GM19025 (cell line): ENCODE results near the gene DNAJC4.

Source experiments
- ATAC-seq: cut with Tn5 transposase; IDR thresholded peaks from one replicate; pipeline ENCODE4 v1.9.1; 2021; ENCODE audit warnings: mild to moderate bottlenecking, low read depth, moderate library complexity; ENCODE audit not compliant: unreplicated experiment

Gene DNAJC4

GRCh38 chr11:64255135-64256128 is 25.1 kb downstream of the DNAJC4 start:
- ATAC-seq = no peak

- no peak for ATAC-seq
These were observed 26.0 kb downstream of the DNAJC4 start for GRCh38 chr11:64256300-64256699.

GRCh38 chr11:64258356-64258755 is 28.0 kb downstream of the DNAJC4 start:
- ATAC-seq = no peak

GRCh38 chr11:64258946-64259532 is 28.7 kb downstream of the DNAJC4 start:
- ATAC-seq = no peak

GRCh38 chr11:64259533-64260067 is 29.3 kb downstream of the DNAJC4 start:
- no peak for ATAC-seq

- ATAC-seq = no peak
These were observed 29.9 kb downstream of the DNAJC4 start for GRCh38 chr11:64260147-64260708.

GRCh38 chr11:64261556-64262080 is 31.3 kb downstream of the DNAJC4 start:
- no peak for ATAC-seq

- no peak for ATAC-seq
These were observed 32.1 kb downstream of the DNAJC4 start for GRCh38 chr11:64262271-64263002.

GRCh38 chr11:64263021-64263946 is 32.9 kb downstream of the DNAJC4 start:
- no peak for ATAC-seq

GRCh38 chr11:64263947-64264317 is 33.6 kb downstream of the DNAJC4 start:
- no peak for ATAC-seq

- ATAC-seq = no peak
These were observed 34.1 kb downstream of the DNAJC4 start for GRCh38 chr11:64264371-64264852.

- no peak for ATAC-seq
These were observed 35.1 kb downstream of the DNAJC4 start for GRCh38 chr11:64265176-64266160.

GRCh38 chr11:64266339-64266738 is 36.0 kb downstream of the DNAJC4 start:
- no peak for ATAC-seq

- no peak for ATAC-seq
These were observed 37.0 kb downstream of the DNAJC4 start for GRCh38 chr11:64267207-64267945.

- no peak for ATAC-seq
These were observed 37.9 kb downstream of the DNAJC4 start for GRCh38 chr11:64268025-64268892.

- ATAC-seq = peak; percentile 14
These were observed 38.7 kb downstream of the DNAJC4 start for GRCh38 chr11:64268893-64269539.
